Suprapubic skin (tissue), 4 donors: ENCODE data around the gene ITFG2.

Experiments
- CTCF ChIP-seq, 2 donors: fragments of 200-600 bp in 1 of 2; fragments of 450-650 bp in 1 of 2; sonication (generic) in 1 of 2; IDR thresholded peaks; one replicate each; pipeline ENCODE4 v1.5.1; 2016 to 2019; ENCODE audit warnings: antibody characterized with exemption in 2 of 2, mild to moderate bottlenecking in 1 of 2, moderate library complexity in 1 of 2
- POLR2A ChIP-seq, 2 donors: fragments of 450-650 bp; IDR thresholded peaks; one replicate each; pipeline ENCODE4 v1.6.1; 2017; ENCODE audit warnings: antibody characterized with exemption in 2 of 2, mild to moderate bottlenecking in 2 of 2, moderate library complexity in 2 of 2
- POLR2AphosphoS5 ChIP-seq, 3 donors: sonication (generic); formaldehyde crosslinking; IDR thresholded peaks; one replicate each; pipeline ENCODE4 v1.6.1; 2017; ENCODE audit warnings: antibody characterized with exemption in 3 of 3

- TF ChIP-seq POLR2A (IDR thresholded peaks at IDR 0.05) (no peak), CTCF (IDR thresholded peaks at IDR 0.05) (no peak), POLR2AphosphoS5 (IDR thresholded peaks at IDR 0.05) (no peak)
Measured at GRCh38 chr12:2858334-2858733, 45.9 kb downstream of the ITFG2 start.
